ENCODE data around the gene TMEM263.
"Not testable (repeated sequence)": the region's sequence is repeated elsewhere in the genome, so short reads cannot be mapped to it uniquely, and the experiment has no call there.

TMEM263 gene

DNA sequence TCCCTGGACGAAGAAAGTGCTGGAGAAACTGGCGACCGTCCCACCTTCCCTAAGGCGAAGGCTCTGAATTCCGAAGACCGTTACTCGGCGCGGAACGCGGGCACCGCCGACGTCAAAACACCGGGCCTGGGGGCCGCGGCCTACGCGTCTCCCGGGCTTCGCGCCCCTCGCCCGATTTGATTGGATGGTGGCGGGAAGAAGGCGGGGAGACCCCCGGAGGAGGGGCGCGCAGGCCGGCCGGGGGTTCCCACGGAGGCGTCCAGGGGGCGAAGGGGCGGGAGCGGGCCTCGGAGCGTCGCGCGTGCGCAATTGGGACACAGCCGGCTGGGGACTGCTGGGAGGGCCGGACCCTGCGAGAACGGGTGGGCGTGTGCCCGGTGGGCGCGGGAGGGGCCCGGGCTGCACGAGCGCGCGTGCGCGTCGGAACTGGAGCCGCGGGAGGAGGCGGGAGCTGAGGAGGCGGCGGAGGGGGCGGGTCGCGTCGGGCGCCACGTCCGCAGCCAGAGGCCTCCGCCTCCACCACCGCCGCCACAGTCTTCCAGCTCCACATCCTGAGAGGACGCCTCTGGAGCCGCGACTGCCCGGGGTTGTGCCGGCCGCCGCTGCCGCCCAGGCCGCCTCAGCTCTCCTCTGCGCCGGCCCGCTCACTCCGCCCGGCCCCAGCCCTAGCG lies at the start of gene TMEM263:
TSS of gene TMEM263 (plus strand) at position 531 of the 671 bp plus-strand sequence. CDS start 11,210 bp downstream, outside the sequence.
- FAIRE-seq: no peak

DNA sequence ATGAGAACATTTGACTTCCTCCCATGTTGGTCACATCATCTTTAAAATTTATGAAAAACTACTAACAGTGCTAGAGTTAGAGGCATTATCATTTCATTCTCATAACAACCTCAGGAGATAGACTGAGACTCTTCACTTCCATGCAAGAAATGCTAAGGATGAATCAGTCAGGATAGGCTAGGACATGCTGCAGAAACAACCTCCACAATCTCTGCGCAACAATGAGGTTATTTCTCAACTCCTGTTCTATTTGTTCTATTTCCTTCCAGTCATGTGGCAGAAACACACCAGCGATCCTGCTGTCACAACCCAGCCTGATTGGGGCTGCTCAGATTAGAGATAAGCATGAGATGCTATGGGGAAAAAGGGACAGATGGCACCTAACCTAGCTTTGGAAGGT lies 49.0 kb upstream of the TMEM263 start:
- no peak for FAIRE-seq

DNA sequence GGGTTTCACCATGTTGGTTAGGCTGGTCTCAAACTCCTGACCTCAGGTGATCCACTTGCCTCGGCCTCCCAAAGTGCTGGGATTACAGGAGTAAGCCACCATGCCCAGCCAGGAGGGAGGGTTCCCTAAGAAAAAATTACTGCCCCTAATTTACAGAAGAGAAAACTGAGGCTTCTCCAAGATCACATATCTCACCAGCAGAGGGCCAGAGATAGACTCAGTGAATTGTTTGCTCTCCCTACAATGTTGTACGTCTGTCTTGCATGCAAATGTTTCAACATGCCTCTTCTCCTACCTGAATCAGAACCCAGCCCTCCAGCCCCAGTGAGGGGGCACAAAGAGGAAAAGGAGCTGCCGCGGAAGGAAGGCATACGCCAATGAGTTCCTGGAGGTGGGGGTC lies 48.3 kb upstream of the TMEM263 start:
- FAIRE-seq: no peak

DNA sequence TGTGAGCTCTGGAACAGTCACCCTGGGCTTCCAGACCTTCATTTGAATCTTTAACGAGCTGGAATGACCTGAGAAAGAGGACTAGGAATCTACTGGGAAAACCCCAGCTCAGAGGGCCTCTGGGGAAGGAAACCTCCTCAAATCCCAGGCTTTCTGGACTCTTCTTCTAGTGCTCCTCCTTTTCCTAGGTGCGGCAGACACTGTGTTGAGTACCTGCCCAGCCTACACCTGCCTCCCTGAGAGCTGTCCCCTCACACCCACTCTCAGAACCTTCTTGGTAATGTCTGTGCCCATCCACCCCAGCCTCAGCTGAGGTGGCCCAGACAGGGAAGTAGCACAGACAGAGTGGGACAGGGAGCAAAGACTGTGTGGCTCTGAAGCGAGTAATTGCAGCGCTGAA lies 47.9 kb upstream of the TMEM263 start:
- FAIRE-seq: no peak

DNA sequence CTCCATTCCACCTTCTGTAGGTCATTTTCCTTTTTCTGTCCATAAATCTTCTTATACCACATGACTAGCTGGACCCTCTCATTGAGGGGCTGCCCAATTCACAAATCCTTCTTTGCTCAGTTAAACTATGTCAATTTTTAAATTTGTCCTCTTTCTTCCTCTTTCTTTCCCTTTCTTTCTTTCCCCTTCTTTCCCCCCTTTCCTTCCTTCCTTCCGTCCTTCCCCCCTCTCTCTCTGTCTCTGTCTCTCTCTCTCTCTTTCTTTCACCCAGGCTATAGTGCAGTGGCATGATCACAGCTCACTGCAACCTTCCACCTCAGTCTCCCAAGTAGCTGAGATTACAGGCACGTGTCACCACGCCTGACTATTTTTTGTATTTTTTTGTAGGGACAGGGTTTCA lies 47.1 kb upstream of the TMEM263 start:
- no peak for FAIRE-seq

DNA sequence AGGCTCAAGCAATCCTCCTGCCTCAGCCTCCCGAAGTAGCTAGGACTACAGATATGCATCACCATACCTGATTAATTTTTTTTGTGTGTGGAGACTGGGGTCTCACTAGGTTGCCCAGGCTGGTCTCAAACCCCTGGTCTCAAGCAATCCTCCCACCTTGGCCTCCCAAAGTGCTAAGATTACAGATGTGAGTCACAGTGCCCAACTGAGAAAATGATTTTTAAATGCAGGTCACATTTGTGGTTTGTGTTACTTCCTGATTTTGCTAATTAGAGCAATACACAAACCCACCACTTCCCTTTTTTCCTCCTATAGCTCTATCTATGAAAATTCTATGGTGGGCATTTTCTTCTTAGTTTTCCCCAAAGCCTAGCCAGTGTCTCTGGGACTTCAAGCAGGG lies 45.5 kb upstream of the TMEM263 start:
- no peak for FAIRE-seq

DNA sequence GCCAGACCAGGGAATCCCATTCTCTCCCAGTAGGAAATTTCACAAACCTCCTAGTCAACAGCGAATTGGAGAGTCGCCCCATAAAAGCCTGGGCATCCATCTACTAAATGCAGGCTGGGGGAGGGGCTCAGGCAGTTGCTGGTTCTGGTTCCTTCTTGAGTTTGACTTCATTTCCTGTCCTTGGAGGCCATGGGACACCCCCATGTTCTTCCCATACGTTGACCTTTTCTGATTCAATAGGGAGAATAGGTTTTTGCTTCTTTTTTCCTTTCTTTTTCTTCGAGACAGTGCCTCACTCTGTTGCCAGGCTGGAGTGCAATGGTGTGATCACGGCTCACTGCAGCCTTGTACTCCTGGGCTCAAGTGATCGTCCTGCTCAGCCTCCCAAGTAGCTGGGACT lies 44.1 kb upstream of the TMEM263 start:
- FAIRE-seq: no peak

DNA sequence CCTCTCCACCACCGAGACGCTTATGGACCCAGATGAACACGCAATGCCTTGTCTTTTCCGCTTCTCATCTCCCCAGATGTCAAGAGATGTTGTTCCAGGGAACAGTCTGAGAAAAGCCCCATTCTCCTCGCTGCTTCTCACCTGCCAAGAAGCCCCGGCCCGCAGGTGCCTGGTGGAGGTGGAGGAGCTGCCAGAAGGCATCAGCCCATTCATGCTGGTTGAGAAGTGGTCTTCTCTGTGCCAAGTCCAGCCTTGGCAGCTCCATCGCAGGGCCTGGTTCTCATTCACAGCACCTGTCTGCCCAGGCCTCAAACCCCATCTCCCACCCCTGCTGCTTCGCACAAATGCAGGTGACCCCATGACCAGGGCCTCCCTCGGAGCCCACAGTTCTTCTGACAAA lies 42.3 kb upstream of the TMEM263 start:
- no peak for FAIRE-seq

DNA sequence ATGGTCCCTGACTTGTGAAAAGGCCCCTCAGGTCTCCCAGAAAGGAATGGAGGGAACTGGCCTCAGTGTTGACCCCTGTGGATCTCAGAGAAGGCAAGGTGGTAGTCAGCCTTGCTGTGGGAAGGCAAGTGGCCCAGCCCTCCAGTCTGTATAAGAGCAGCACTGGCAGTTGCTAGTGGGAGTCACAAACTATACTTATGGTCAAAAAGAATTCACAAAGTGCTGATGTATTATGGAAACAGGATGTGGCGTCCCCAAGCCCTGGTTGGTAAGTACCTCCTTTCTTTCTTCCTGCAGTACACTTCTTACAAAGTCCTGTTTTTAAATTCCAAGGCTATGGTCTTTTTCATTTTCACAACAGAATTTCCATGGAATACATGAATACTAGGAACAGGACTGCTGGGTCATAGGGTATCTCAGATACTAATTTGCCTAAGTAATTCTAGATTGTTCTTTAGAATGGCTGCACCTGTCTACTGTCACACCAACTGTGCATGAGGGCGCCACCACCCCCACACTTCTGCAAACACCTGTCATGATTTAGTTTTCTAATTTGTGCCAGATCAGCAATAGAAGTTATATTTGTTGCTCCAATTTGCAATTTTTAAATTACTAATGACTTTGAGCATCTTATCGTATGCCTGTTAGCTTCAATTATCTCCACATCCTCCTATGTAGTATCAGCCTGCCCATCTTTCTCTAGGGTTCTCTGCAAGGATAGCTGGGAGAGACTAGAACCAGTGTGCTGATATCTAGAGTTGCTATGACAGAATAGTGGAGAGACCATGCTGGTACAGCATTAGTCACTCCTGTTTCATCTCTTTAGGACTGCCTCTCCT lies 40.7 kb upstream of the TMEM263 start:
- FAIRE-seq: no peak

DNA sequence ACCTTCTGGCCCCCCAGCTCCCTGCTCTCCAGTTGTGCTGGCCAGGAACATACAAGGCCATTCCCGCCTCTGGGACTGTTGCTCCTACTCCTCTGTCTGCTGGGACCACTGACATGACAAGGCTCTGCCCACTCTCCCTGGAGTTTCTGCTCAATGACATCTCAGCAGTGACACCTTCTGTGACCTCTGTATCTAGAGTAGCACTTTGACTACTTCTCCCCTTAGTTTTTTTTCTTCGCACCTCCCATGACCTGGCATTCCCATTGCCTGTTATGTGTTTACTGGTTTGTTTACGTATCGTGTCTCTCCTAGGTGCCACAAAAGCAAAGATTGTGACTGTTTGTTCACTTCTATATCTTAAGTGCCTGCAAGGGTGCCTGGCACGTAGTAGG lies 40.1 kb upstream of the TMEM263 start:
- no peak for FAIRE-seq

DNA sequence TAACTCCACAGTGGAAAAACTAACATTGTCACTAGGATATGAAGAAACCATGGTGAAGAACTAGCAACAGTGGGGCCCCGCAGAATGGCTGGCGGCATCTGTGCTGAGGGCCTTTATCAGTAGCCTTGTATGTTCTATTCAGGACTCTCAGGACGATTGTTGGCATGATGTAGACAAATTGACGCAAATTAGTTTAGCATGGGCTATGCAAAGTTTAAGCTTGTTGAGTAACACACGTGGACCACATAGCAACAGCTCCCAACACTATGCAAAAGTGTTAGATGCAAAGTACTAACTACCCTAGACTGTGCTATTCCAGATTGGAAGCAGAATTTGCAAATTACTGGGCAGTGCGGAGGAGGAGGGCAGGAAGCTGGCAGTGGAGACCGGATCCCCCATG lies 38.2 kb upstream of the TMEM263 start:
- FAIRE-seq: no peak

DNA sequence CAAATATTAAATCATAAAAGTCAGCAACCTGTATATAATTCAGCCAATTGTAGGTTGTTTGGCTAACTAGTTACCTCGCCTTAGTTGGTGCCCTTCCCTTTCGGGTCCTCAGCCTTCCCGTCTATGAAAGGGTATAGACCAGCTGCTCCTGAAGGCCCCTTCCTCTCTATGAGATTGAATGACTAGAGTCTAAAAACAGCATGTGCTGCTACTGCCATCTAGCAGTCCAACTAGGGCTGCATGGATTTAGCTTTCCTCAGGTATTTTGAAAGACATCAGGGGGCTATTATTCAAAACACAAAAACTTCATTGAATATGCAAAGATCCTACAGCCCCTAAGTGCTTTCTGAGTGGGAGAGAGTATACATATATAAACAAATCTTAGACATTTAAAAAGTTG lies 37.0 kb upstream of the TMEM263 start:
- FAIRE-seq: no peak

DNA sequence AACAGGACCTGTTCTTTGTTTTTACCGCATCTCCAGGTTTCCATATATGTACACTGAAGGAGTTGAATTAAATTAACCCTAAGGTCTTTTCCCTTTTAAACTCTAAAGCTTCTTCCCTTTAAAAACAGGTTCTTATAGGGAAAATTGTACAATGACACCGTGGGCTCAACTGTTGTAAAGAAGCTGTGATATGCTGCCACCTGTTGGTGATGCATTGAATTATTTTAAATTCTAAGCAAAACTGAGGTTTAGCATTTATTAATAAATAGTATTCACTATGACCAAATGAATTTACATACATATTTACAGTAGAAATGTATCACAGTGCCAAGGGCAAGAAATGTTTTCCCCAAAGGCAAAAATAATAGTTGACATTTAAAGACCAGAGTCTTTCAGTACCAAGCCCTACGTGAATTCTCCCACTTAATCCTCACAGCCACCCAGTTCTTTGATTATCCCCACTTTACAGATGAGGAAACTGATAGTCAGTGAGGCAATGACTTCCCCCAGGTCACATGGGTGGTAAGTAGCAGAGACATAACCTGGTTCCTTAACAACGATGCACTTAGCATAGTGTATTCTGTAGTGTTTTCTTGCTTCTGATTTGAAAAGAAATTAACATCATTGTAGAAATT lies 35.7 kb upstream of the TMEM263 start:
- FAIRE-seq: peak; percentile 96

DNA sequence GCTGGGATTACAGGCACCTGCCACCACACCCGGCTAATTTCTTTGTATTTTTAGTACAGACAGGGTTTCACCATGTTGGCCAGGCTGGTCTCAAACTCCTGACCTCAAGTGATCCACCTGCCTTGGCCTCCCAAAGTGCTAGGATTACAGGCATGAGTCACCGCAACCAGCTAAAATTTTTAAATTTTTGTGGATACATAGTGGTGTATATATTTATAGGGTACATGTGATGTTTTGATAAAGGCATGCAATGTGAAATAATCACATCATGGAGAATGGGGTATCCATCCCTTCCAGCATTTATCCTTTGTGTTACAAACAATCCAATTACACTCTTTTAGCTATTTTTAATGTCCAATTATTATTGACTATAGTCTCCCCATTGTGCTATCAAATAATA lies 33.7 kb upstream of the TMEM263 start:
- not testable (repeated sequence) for FAIRE-seq

DNA sequence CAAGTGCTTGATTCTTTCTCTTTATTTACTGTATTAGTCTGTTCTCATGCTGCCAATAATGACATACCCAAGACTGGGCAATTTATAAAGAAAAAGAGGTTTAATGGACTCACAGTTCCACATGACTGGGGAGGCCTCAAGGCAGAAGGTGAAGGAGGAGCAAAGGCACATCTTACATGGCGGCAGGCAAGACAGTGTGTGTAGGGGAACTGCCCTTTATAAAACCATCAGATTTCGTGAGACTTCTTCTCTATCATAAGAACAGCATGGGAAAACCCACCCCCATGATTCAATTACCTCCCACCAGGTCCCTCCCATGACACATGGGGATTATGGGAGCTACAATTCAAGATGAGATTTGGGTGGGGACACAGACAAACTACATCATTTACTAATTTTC lies 32.1 kb upstream of the TMEM263 start:
- FAIRE-seq: not testable (repeated sequence)

DNA sequence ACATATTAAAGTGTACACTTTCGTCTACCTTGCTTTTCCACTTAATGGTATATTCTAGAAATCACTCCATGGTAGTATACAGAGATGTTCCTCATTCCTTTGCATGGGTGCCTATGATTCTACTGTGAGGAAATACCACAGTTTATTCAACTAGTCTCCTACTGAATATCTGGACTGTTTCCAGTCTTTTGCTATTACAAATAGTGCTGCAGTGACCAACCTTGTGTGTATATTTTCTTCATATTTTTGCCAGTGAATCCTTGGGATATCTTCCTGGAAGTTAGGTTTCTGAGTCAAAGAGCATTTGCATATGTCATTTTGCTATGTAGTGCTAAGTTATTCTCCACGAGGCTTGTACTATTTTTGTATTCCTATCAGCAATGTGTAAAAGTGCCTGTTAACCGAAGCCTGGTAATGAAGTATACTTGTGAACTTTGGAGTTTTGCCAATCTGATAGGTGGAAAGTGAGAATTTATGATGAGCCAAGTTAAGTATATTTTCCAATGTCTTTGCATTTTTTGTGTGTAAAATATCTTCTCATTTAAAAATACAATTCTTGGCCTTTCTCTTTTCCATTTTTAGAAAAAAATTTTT lies 31.3 kb upstream of the TMEM263 start:
- FAIRE-seq: no peak

DNA sequence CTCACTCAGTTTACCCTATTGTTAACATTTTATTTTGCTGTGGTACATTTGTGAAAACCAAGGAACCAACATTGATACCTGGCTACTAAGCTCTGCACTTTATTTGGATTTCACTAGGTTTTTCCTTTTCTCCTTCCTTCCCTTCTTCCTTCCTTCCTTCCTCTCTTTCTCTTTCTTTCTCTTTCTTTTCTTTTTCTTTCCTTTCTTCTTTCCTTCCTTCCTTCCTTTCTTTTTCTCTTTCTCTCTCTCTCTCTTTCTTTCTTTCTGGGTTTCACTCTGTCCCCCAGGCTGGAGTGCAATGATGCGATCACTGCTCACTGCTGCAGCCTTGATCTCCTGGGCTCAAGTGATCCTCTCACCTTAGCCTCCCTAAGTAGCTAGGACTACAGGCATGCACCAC lies 29.1 kb upstream of the TMEM263 start:
- FAIRE-seq: no peak

DNA sequence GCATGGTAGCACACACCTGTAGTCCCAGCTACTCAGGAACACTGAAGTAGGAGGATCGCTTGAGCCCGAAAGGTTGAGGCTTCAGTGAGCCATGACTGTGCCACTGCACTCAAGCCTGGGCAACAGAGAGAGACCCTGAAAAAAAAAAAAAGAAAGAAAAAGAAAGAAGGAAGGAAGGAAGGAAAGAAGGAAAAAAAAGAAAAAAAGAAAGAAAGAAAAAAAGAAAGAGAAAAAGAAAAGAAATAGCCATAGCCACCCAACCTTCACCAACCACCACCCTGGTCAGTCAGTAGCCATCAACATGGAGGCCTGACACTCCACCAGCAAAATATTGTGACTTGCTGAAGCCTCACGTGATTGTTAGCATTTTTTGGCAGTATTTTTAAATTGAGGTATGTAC lies 21.4 kb upstream of the TMEM263 start:
- FAIRE-seq: no peak

DNA sequence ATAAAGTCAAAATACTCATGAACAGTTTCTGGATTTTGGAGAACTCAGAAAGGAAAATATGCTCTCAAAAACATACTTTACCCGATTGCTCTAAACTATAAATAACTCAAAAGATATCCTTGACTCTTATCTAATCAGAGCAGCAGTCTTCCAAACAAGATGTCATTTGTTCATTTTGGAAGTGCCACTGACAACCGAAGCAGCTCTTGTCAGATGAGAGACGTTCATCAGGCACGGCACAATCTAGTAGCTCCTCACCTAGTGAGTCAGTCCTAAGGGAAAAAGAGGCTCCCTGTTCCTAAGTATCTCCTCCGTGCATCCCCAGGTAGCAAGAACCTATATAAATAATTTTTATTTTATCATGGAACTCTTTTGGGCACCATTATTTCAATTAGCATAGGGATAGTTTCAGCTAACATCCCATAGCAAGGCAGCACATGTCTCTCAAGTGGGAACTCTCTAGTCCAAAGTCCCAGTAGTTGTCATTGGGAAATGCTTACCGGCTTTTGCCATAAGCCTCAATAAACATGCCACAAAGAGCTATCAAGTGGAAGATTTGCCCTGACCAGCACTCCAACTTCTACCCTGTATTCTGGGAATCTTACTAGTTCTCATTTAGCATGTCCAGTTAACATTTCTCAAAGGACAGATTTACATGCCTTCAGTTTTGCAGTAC lies 14.1 kb upstream of the TMEM263 start:
- no peak for FAIRE-seq

DNA sequence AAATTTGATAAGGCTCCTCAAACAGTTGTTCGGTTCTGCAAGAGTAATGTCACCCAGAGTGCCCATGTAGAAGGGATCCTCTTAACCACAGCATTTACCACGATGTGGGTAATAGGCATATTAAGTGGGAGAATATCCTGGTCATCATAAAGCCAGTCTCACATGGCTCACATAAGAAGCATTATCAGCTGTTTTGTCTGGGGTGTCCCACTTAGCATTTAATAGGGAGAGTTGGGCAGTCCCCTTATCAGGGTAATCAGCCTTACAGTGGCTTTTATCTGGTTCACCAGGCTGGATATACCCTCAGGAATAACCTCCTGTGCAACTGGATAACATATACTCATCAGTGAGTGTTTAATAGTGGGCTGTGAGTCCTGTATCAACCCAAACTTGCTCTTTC lies 12.9 kb upstream of the TMEM263 start:
- no peak for FAIRE-seq

DNA sequence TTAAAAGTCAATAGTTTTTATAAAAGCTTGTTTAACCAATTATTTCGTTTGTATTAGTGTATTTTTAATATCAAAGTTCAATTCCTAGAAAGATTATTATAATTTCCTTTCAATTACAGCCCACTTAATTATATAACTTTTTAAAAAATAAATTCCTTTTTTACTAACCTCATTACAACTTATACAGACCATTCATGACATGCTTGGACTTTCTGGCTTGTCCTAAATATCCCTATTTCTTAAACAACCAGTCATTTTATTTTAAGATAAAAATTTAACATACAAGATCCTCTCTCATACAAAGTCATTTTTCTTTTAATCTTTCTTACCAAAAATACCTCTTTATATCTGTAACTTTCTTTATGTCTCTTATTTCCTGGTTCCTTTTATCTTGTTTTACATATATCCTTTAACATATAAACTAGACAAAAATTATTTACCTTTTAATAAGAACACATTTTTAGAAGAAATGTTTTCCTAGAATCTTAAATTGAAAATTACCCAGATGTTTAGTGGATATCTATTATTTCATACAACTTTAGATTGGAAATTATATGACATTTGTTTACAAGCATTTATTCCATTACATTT lies 10.4 kb upstream of the TMEM263 start:
- FAIRE-seq: peak; percentile 93

DNA sequence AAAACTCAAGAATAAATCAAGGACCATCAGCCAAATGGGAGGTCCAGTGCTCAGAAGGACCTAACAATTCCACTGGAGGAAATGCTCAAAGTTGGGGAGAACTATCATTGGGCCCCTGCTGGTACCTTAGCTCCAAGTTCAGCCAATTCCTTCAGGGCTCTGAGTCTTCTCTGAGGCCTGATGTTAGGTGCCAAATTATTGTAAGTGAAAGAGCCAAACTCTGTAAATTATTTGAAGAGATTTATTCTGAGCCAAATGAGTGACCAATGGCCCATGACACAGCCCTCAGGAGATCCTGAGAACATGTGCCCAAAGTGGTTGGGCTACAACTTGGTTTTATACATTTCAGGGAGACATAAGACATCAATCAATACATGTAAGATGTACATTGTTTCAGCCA lies 8.2 kb upstream of the TMEM263 start:
- FAIRE-seq: no peak

DNA sequence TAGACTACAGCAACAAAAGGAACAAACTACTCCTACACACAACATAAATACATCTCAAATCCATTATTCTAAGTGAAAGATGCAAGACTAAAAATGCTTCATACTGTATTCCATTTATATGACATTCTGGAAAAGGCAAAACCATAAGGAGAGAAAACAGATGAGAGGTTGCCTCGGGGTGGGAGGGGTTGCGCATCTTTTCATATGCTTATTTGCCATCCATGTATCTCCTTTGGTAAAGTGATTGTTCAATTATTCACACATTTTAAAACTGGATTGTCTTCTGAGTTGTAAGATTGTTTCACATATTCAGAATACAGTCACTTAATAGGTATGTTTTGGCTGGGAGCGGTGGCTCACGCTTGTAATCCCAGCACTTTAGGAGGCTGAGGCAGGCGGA lies 5.1 kb upstream of the TMEM263 start:
- no peak for FAIRE-seq

All from A204.1 (cell line).